SKM-1 (cell line): Measurements from ENCODE around the gene ITGAD.
A peak's percentile ranks its signal among the peaks of the same experiment; 100 is the strongest.

ENCODE experiments used
- DNase-seq: peaks from one replicate; lab custom pipeline; 2025; ENCODE audit not compliant: unreplicated experiment; lab: John Stamatoyannopoulos, UW

Gene ITGAD

GRCh38 chr16:31458844-31459686 lies 65.9 kb downstream of the ITGAD start, which contains the start of gene ARMC5:
ARMC5 (plus strand) TSS chr16:31459501; CDS start chr16:31459525, 24 bp downstream.
- DNase-seq, result peak; percentile 99

DNA sequence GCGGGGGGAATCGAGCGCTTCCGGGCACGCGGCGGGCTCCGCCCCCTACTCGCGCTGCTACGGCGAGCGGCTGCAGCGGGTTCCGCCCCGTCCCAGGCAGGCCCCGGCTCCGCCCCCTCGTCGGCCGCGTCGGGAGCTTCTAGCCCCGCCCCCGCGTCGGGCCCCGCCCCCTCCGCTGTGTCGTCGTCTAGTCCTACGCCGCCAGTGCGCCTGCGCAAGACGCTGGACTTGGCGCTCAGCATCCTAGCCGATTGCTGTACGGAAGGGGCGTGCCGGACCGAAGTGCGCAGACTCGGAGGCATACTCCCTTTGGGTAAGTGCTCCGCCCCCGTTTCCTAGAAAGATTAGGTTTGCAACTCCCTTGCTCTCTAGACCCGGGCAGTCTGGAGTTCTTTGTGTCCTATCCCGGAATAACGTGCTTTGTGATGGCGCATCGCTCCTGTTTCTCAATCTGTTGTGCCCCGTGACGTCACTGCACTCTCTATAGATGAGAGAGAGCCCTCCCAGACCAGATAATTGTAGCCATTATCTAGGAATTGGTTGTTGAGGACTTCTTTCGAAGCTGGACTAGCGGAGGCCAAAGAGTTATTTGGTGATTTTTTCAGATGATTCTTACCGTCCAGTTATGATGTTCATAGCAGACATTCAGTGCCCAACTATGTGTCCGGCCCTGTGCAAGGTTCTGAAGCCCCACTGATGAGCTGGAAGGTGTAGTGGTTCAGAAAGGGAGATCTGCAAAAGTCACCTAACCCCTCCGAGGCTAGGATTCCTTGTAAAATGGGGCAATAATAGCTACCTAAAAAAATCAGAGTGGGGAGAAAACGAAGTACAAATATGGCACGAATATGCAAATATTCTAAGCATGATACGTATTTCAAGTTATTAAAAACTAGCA lies 66.8 kb downstream of the ITGAD start:
- DNase-seq, result peak; percentile 98

DNA sequence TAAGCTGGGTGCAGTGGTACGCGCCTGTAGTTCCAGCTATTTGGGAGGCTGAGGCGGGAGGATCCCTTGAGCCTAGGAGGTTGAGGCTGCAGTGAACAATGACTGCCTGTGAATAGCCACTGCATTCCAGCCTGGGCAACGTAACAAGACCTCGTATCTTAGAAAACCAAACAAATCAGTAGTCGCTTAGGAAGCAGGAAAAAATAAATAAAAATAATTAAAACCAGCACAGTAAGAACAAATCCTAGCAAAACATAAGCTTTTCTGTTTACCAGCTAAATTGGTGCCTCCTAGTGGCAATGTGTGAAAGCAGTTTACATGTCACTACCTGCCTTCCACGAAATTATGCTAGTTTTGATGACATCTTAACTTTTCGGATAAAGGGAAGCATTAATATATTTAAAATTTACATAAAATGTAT lies 67.5 kb downstream of the ITGAD start:
- DNase-seq, result no peak

DNA sequence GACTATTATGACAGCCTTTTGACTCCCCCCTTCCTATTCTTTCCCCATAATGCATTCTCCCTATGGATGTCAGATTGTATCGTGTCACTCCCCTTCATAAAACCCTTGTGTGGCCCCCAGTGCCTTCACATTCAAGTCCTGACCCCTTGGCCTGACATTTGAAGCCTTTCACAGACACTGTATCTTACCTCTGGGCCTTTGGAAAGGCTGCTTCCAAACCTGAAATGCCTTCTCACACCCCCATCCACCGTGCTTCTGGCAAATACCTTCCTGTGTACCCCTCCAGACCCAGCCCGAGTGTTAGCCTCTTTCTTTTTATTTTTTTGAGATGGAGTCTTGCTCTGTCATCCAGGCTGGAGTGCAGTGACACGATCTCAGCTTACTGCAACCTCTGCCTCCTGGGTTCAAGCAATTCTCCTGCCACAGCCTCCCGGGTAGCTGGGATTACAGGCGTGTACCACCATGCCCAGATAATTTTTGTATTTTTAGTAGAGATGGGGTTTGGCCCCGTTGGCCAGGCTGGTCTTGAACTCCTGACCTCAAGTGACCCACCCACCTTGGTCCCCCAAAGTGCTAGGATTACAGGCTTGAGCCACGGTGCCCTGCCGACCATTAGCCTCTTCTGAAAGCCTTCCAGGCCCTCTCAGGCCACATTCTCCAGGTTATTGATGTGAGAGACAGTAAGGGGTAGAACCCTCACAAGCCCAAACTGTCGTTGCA lies 68.2 kb downstream of the ITGAD start:
- no peak for DNase-seq

- DNase-seq, result no peak
Measured at GRCh38 chr16:31461921-31462804, 69.0 kb downstream of the ITGAD start.

DNA sequence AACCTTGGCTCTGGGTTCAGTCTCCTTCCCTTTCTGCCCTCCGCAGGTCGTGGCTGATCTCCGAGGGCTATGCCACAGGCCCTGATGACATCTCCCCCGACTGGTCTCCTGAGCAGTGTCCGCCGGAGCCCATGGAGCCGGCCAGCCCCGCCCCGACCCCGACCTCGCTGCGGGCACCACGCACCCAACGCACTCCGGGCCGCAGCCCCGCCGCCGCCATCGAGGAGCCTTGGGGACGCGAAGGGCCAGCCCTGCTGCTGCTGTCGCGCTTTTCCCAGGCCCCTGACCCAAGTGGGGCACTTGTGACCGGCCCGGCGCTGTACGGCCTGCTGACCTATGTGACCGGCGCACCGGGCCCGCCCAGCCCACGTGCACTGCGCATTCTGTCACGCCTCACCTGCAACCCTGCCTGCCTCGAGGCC lies 71.2 kb downstream of the ITGAD start:
- DNase-seq, result no peak

GRCh38 chr16:31464781-31465260 lies 71.7 kb downstream of the ITGAD start:
- no peak for DNase-seq

DNA sequence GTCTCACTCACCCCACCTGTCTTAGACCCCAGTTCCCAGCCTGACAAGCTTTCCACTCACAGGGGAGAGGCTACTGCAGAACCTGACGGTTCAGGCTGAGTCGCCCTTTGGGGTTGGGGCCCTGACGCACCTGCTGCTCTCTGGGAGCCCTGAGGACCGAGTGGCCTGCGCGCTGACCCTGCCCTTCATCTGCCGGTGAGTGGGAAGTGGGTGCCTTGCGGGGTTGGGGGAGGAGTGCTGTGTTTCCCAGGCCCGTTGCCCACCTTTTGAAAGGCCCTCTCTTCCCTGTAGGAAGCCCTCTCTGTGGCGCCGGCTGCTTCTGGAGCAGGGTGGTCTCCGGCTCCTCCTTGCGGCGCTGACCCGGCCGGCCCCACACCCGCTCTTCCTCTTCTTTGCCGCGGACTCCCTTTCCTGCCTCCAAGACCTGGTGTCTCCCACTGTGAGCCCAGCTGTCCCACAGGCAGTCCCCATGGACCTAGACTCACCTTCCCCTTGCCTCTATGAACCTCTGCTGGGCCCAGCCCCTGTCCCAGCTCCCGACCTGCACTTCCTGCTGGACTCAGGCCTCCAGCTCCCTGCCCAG lies 72.7 kb downstream of the ITGAD start:
- no peak for DNase-seq

- no peak for DNase-seq
Measured at GRCh38 chr16:31466381-31466841, 73.3 kb downstream of the ITGAD start.

GRCh38 chr16:31467151-31467773 lies 74.1 kb downstream of the ITGAD start:
- DNase-seq, result no peak

- DNase-seq, result no peak
Measured at GRCh38 chr16:31467858-31468257, 74.7 kb downstream of the ITGAD start.

GRCh38 chr16:31470615-31471014 lies 77.5 kb downstream of the ITGAD start:
- no peak for DNase-seq

- DNase-seq, result no peak
Measured at GRCh38 chr16:31471241-31471874, 78.2 kb downstream of the ITGAD start.

DNA sequence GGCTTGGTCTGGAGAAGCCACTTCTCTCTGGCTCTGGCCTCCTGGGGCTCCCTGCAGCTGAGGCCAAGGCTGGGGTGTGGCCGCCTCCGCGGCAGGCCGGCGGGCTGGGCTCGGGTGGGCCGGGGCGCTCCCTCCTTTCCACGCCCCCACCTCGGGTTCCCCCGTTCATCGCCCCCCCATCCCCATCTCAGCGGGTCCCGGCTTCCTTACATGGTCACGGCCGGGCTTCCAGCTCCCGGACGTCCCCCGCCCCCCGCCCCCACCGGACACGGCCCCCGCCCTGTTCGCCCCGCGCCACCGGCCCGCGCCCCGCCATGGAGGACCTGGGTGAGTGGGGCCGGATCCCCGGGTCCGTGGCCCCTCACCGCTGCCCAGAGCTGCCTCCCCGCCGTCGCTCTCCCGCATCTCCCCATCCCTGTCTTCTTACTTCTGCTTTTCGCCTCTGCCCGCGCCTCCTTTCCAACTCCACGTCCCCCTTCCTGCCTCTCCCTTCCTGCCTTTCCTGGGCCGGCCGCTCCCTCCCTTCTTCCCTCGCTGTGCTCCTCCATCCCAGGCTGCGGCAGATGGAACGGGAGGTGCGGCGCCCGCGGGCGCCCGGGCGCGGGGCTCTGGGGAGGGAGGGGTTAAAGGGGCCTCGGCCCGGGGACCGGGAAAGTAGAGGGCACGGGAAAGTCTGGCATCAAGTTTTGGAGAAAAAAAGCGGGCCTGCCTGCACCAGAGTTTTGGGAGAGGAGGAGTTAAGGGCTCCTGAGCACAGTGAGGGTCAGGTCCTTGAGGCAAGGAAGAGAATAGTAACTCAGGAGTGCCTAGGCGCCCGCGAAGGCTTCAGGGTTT lies 79.0 kb downstream of the ITGAD start, which contains the start of gene TGFB1I1:
Gene TGFB1I1, plus strand, starts transcription at position 278 of the 834 bp plus-strand sequence. Its CDS starts 37 bp downstream, at position 315.
- DNase-seq, result no peak

DNA sequence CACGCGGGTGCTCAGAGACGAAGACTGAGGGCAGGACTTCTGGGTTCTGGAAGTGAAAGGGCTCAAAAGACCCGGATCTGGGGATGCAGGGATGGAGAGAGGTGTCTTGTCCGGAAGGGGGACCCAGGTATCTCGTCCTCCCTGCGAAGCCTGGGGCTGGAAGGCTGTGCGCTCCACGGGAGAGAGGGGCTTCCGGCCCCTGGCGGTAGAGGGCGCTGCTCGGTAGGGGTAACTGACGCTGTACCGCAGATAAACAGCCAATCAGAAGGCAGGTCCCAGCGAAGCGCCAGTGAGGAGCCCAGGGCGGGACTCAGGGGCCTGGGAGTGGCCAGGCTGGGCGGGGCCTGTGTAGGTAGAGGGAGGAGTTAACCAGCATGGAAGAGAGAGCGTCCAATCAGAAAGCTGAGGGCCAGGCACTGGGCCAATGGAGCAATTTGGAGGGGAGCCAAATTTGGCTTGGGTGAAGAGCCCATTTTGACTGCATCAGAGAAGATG lies 79.6 kb downstream of the ITGAD start:
- no peak for DNase-seq

DNA sequence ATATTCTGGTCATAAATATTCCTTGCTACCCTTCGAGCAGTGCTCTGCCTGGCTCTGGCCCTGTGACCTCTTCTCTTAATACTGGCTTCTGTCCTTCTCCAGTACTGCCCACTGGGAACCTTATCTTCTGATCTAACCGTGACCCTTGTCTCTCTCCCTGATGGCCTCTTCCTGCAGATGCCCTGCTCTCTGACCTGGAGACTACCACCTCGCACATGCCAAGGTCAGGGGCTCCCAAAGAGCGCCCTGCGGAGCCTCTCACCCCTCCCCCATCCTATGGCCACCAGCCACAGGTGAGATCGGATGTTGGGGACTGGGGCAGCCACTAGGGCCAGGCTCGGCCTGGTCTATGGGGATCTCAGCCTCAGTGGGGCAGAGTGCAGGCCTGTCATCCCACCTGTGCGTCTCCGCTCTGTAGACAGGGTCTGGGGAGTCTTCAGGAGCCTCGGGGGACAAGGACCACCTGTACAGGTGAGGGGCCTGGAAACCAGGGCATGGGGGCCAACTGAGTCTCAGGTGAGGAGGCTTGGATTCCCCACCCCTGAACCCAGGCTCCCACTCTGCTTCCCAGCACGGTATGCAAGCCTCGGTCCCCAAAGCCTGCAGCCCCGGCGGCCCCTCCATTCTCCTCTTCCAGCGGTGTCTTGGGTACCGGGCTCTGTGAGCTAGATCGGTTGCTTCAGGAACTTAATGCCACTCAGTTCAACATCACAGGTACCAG lies 80.3 kb downstream of the ITGAD start:
- DNase-seq, result no peak
